Naive thymus-derived CD8-positive, alpha-beta T cell (primary cell): ENCODE measurements around the gene TPT1. TPM values are rescaled to one million over a fixed set of nuclear protein-coding genes. Genes with fewer than 3 reads are reported as not detected.
A peak's percentile ranks its signal among the peaks of the same experiment; 100 is the strongest.
"Not testable (repeated sequence)": the region's sequence is repeated elsewhere in the genome, so short reads cannot be mapped to it uniquely, and the experiment has no call there.

ENCODE experiments used
- ATAC-seq, 2 donors: fragments of 150-1000 bp; cut with Tn5 transposase in 1 of 2; sonication (Bioruptor Pico), chemical (Tn5 transposase) in 1 of 2; 1 replicate in 1 of 2; 2 replicates in 1 of 2; pipeline ENCODE4 v1.10.0; 2021; ENCODE audit warnings: mild to moderate bottlenecking in 2 of 2, moderate library complexity in 2 of 2
- POLR2A ChIA-PET: fragments of 350-600 bp; sonication (Branson Sonifier 250); formaldehyde crosslinking; loops from one replicate; lab custom pipeline; 2021; ENCODE audit warnings: antibody characterized with exemption; lab: Charles Lee
- DNase-seq, 10 donors: peaks; one replicate each; pipeline versions ENCODE4 v3.0.0 to v3.0.0-alpha.2; 2020 to 2022
- H3K27ac Mint-ChIP-seq, 10 donors: one replicate each; pipeline ENCODE4 v1.8.0; 2020 to 2022; ENCODE audit warnings: mild to moderate bottlenecking in 10 of 10, mixed read lengths in 10 of 10, moderate library complexity in 4 of 10, inconsistent platforms in 1 of 10
- H3K27me3 Mint-ChIP-seq, 5 donors: one replicate each; pipeline ENCODE4 v1.8.0; 2021 to 2022; ENCODE audit warnings: mixed read lengths in 5 of 5
- H3K36me3 Mint-ChIP-seq, 3 donors: one replicate each; pipeline ENCODE4 v1.8.0; 2020 to 2022; ENCODE audit warnings: mixed read lengths in 3 of 3, mild to moderate bottlenecking in 2 of 3, inconsistent platforms in 1 of 3
- H3K4me1 Mint-ChIP-seq, 4 donors: one replicate each; pipeline ENCODE4 v1.8.0; 2021 to 2022; ENCODE audit warnings: mixed read lengths in 4 of 4
- H3K4me3 Mint-ChIP-seq, 10 donors: one replicate each; pipeline ENCODE4 v1.8.0; 2020 to 2022; ENCODE audit warnings: mild to moderate bottlenecking in 10 of 10, mixed read lengths in 10 of 10, moderate library complexity in 6 of 10, inconsistent platforms in 1 of 10
- H3K9me3 Mint-ChIP-seq, 9 donors: one replicate each; pipeline ENCODE4 v1.8.0; 2020 to 2022; ENCODE audit warnings: mixed read lengths in 9 of 9, mild to moderate bottlenecking in 3 of 9, inconsistent platforms in 1 of 9, moderate library complexity in 1 of 9
- polyA plus RNA-seq, 3 donors: library from polyadenylated mRNA; unstranded; fragments of 300-500 nt; fragmentation: Illumina TruSeq; gene quantifications; one replicate each; pipeline ENCODE4 v1.2.3, GENCODE V29; 2021
- total RNA-seq, 8 experiments: library from RNA in 2 of 8; stranded (reverse) in 2 of 8; gene quantifications; one replicate each; pipeline ENCODE4 v1.2.3 and lab custom pipeline; 2021 to 2026

The TPT1 gene
- total and polyA plus RNA-seq, 5 experiments from 2014 or later = 3,681 to 10,909 (median 4,532) TPM

DNA sequence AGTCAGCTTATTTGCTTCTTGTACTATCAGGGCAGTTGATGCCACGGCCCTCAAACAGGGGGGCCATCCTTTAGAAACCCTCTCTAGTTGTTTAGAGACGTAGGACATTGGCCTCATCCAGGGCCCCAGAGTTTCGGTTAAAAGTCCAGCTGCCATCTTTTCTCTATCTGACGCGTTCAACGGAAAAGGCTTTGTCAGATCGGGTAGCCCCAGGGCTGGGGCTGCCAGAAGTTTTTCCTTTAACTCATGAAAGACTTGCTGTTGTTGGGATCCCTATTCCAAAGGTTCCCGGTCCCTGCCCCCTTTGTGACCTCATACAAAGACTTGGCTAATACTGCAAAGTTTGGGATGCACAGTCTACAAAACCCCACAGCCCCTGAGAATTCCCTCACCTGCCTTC is 37.8 kb upstream of the TPT1 start:
- POLR2A ChIA-PET, H3K27ac Mint-ChIP-seq, H3K9me3 Mint-ChIP-seq, H3K36me3 Mint-ChIP-seq, ATAC-seq, DNase-seq, H3K4me1 Mint-ChIP-seq, H3K27me3 Mint-ChIP-seq, H3K4me3 Mint-ChIP-seq: not testable (repeated sequence)

DNA sequence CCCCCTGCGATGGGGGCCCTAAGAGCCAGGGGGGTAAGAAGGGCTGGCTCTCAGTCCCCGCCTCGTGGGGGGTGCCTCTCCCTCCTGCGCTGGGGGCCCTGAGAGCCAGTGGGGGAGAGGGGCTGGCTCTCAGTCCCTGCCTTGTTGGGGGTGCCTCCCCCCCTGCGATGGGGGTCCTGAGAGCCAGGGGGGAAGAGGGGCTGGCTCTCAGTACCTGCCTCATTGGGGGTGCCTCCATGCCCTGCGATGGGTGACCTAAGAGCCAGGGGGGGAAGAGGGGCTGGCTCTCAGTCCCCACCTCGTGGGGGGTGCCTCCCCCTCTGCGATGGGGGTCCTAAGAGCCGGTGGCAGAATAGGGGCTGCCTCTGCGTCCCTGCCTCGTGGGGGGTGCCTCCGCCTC is 36.3 kb upstream of the TPT1 start:
- POLR2A ChIA-PET, H3K27me3 Mint-ChIP-seq: not testable (repeated sequence)

DNA sequence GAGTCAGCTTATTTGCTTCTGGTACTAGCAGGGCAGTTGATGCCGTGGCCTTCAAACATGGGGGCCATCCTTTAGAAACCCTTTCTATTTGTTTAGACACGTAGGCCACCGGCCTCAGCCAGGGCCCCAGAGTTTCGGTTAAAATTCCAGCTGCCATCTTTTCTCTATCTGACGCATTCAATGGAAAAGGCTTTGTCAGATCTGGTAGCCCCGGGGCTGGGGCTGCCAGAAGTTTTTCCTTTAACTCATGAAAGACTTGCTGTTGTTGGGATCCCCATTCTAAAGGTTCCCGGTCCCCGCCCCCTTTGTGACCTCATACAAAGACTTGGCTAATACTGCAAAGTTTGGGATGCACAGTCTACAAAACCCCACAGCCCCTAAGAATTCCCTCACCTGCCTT is 35.7 kb upstream of the TPT1 start:
- not testable (repeated sequence) for H3K4me3 Mint-ChIP-seq, H3K36me3 Mint-ChIP-seq, ATAC-seq, H3K27me3 Mint-ChIP-seq, DNase-seq, H3K9me3 Mint-ChIP-seq, H3K4me1 Mint-ChIP-seq
- POLR2A ChIA-PET = interaction anchor here (0.6 kb wide), 1 partner anchor 118 kb away, joined by 5 read pairs; no protein-coding TSS in a partner anchor
- H3K27ac Mint-ChIP-seq = peak overlapping the region in 1 of 10 donors; percentile 67

More for the DNA sequence above, 36.3 kb upstream of the TPT1 start:
- ATAC-seq, H3K9me3 Mint-ChIP-seq, DNase-seq, H3K4me1 Mint-ChIP-seq, H3K4me3 Mint-ChIP-seq, H3K27ac Mint-ChIP-seq, H3K36me3 Mint-ChIP-seq: not testable (repeated sequence)

GRCh38 chr13:45374917-45375316 is 33.9 kb upstream of the TPT1 start:
- no peaks in the 10 kb centered on the region for H3K27me3 Mint-ChIP-seq
- ATAC-seq = no peak
- H3K27ac Mint-ChIP-seq = no peak overlapping the region
- H3K9me3 Mint-ChIP-seq = no peaks in the 10 kb centered on the region
- peaks cover 6 to 17% (median 11%) of the 10 kb centered on the region in 4 donors for H3K4me1 Mint-ChIP-seq
- POLR2A ChIA-PET = no interaction called here
- no peak overlapping the region for H3K4me3 Mint-ChIP-seq
- no peak for DNase-seq
- H3K36me3 Mint-ChIP-seq = peaks cover 0 to 1% (median 0%) of the 10 kb centered on the region in 3 donors

DNA sequence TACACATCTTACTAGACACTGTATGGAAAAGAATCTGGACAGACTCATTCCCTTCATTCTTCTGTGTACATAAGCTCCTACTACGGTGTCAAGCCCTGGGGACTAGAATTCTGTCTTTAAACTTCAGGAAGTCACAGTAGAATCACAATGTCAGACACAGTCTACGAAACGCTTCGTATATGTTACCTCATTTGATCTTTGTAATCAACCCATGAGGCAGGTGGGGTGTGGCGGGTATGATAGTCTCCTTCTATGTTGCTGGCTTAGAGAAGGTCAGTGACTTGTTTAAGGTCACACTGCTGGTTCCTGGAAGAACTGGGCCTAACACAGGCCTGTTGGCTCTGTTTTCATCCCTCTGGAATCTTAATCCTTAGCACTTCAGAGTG is 32.2 kb upstream of the TPT1 start:
- Mint-ChIP-seq H3K27ac (peak overlapping the region in 5 of 10 donors; percentile 29 to 65 (median 64)), H3K36me3 (peaks cover 0 to 3% (median 0%) of the 10 kb centered on the region in 3 donors)

GRCh38 chr13:45372189-45373161 is 31.5 kb upstream of the TPT1 start:
- peaks cover 16 to 41% (median 30%) of the 10 kb centered on the region in 4 donors for H3K4me1 Mint-ChIP-seq

More for the DNA sequence above, 32.2 kb upstream of the TPT1 start:
- POLR2A ChIA-PET = interaction anchor here (3.0 kb wide), 1 partner anchor 44 kb away, joined by 10 read pairs; the partner anchor contains the start of gene SLC25A30
- Mint-ChIP-seq H3K9me3 (no peaks in the 10 kb centered on the region), H3K4me1 (peaks cover 15 to 35% (median 26%) of the 10 kb centered on the region in 4 donors), H3K4me3 (no peak overlapping the region), H3K27me3 (no peaks in the 10 kb centered on the region)
- DNase-seq = no peak
- no peak for ATAC-seq

GRCh38 chr13:45370922-45371406 is 30.0 kb upstream of the TPT1 start:
- no peaks in the 10 kb centered on the region for H3K27me3 Mint-ChIP-seq
- ATAC-seq (peak in 1 of 2 donors; percentile 19), DNase-seq (peak; percentile 21 to 68 (median 57))
- peak overlapping the region in 4 of 10 donors; percentile 7 to 46 (median 32) for H3K27ac Mint-ChIP-seq
- H3K4me1 Mint-ChIP-seq = peaks cover 22 to 52% (median 41%) of the 10 kb centered on the region in 4 donors
- peak overlapping the region in 1 of 10 donors; percentile 33 for H3K4me3 Mint-ChIP-seq
- H3K36me3 Mint-ChIP-seq = peaks cover 0 to 3% (median 0%) of the 10 kb centered on the region in 3 donors
- POLR2A ChIA-PET = interaction anchor here (0.7 to 8.4 kb wide), 6 partner anchors 17 to 111 kb away, joined by 3 to 78 read pairs (median 6); partner anchors contain the start of genes SLC25A30 and TPT1
- H3K9me3 Mint-ChIP-seq = no peaks in the 10 kb centered on the region

More at GRCh38 chr13:45372189-45373161, 31.5 kb upstream of the TPT1 start:
- DNase-seq (no peak), ATAC-seq (no peak)
- Mint-ChIP-seq H3K36me3 (peaks cover 0 to 3% (median 0%) of the 10 kb centered on the region in 3 donors), H3K9me3 (no peaks in the 10 kb centered on the region), H3K27ac (peak overlapping the region in 5 of 10 donors; percentile 37 to 71 (median 57)), H3K4me3 (no peak overlapping the region), H3K27me3 (no peaks in the 10 kb centered on the region)
- POLR2A ChIA-PET = interaction anchor here (0.6 to 8.4 kb wide), 4 partner anchors 31 to 93 kb away, joined by 4 to 78 read pairs (median 8); partner anchors contain the start of genes SLC25A30 and TPT1

DNA sequence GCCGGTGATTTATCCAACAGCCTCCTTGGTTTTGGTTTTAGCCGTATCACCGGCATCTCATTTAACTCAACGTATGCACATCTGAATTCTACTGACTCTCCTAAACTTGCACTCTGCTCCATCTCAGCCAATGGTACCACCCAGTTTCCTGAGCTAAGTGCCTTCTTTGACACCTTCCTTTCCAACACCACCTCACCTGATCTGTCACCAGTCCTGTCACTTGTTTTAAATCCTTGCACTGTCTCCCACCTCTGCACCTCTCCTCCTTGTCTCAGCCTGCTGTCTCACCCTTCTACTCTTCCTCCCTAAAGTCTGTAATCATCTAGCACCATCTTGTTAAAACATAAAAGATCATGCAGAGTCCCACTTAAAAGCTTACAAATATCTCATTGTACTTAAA is 28.1 kb upstream of the TPT1 start:
- Mint-ChIP-seq H3K4me1 (peaks cover 25 to 60% (median 48%) of the 10 kb centered on the region in 4 donors), H3K4me3 (peak overlapping the region in 3 of 10 donors; percentile 15 to 45 (median 20)), H3K36me3 (peaks cover 0 to 3% (median 0%) of the 10 kb centered on the region in 3 donors), H3K27me3 (no peaks in the 10 kb centered on the region), H3K9me3 (peaks cover 0 to under 1% (median 0%) of the 10 kb centered on the region in 9 donors), H3K27ac (peak overlapping the region; percentile 8 to 95 (median 70))
- DNase-seq (no peak), ATAC-seq (no peak)
- POLR2A ChIA-PET = interaction anchor here (0.6 to 8.4 kb wide), 2 partner anchors 28 to 168 kb away, joined by 5 to 78 read pairs; partner anchors contain the start of gene TPT1

- H3K27me3 Mint-ChIP-seq = no peaks in the 10 kb centered on the region
- peaks cover 0 to 6% (median 0%) of the 10 kb centered on the region in 9 donors for H3K9me3 Mint-ChIP-seq
- H3K36me3 Mint-ChIP-seq = peaks cover 0 to 3% (median 0%) of the 10 kb centered on the region in 3 donors
- H3K27ac Mint-ChIP-seq = peak overlapping the region; percentile 60 to 95 (median 93)
- H3K4me1 Mint-ChIP-seq = peaks cover 26 to 63% (median 51%) of the 10 kb centered on the region in 4 donors
- DNase-seq = no peak
- H3K4me3 Mint-ChIP-seq = peak overlapping the region in 6 of 10 donors; percentile 20 to 56 (median 35)
- ATAC-seq = no peak
- POLR2A ChIA-PET = interaction anchor here (8.4 kb wide), 1 partner anchor 27 kb away, joined by 78 read pairs; the partner anchor contains the start of gene TPT1
Measured at GRCh38 chr13:45368571-45368970, 27.6 kb upstream of the TPT1 start.

DNA sequence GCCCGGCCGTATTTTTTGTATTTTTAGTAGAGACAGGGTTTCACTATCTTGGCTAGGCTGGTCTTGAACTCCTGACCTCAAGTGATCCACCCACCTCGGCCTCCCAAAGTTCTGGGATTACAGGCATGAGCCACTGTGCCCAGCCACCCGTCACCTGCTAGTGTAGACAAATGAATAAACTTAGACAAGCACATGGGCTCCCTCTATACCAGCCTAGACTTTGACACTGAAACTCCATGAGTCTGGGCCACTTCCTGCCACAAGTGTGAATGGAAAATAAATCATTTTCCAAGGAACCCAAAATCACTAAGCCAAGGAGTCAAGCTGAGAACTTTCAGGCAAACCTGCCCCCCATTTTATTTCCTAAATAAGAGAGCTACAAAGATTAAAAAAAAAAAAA is 27.0 kb upstream of the TPT1 start:
- Mint-ChIP-seq H3K4me1 (peaks cover 28 to 69% (median 56%) of the 10 kb centered on the region in 4 donors), H3K27me3 (no peaks in the 10 kb centered on the region), H3K27ac (peak overlapping the region; percentile 60 to 95 (median 93)), H3K4me3 (peak overlapping the region in 8 of 10 donors; percentile 51 to 81 (median 72)), H3K36me3 (peaks cover 0 to 3% (median 0%) of the 10 kb centered on the region in 3 donors), H3K9me3 (peaks cover 0 to 10% (median 0%) of the 10 kb centered on the region in 9 donors)
- ATAC-seq (no peak), DNase-seq (no peak)
- POLR2A ChIA-PET = interaction anchor here (0.6 to 8.4 kb wide), 7 partner anchors 20 to 97 kb away, joined by 3 to 78 read pairs (median 4); partner anchors contain the start of genes COG3, SLC25A30 and TPT1

- DNase-seq = peak; percentile 63 to 96 (median 86)
- POLR2A ChIA-PET = interaction anchor here (0.6 to 8.4 kb wide), 10 partner anchors 19 to 98 kb away, joined by 3 to 78 read pairs (median 4); partner anchors contain the start of genes COG3, SLC25A30 and TPT1
- H3K4me1 Mint-ChIP-seq = peaks cover 28 to 75% (median 61%) of the 10 kb centered on the region in 4 donors
- H3K36me3 Mint-ChIP-seq = peaks cover 0 to 3% (median 0%) of the 10 kb centered on the region in 3 donors
- peaks cover 0 to 10% (median 0%) of the 10 kb centered on the region in 9 donors for H3K9me3 Mint-ChIP-seq
- H3K27ac Mint-ChIP-seq = peak overlapping the region; percentile 60 to 95 (median 93)
- no peaks in the 10 kb centered on the region for H3K27me3 Mint-ChIP-seq
- H3K4me3 Mint-ChIP-seq = peak overlapping the region; percentile 32 to 81 (median 71)
- peak; percentile 99 for ATAC-seq
Measured at GRCh38 chr13:45367358-45367757, 26.4 kb upstream of the TPT1 start.

GRCh38 chr13:45365558-45365885 is 24.5 kb upstream of the TPT1 start:
- peaks cover 25 to 68% (median 61%) of the 10 kb centered on the region in 4 donors for H3K4me1 Mint-ChIP-seq
- H3K4me3 Mint-ChIP-seq = peak overlapping the region in 1 of 10 donors; percentile 14
- peaks cover 0 to 10% (median 0%) of the 10 kb centered on the region in 9 donors for H3K9me3 Mint-ChIP-seq
- POLR2A ChIA-PET = interaction anchor here (1.0 to 8.4 kb wide), 2 partner anchors 24 to 33 kb away, joined by 3 to 78 read pairs; partner anchors contain the start of gene TPT1
- peaks cover 0 to 15% (median 4%) of the 10 kb centered on the region in 3 donors for H3K36me3 Mint-ChIP-seq
- H3K27me3 Mint-ChIP-seq = no peaks in the 10 kb centered on the region
- H3K27ac Mint-ChIP-seq = peak overlapping the region in 8 of 10 donors; percentile 59 to 95 (median 72)
- ATAC-seq = no peak
- DNase-seq = no peak
